ENCODE results near the gene GPX4. TPM values are rescaled to one million over a fixed set of nuclear protein-coding genes. Genes with fewer than 3 reads are reported as not detected.

Gene GPX4
- total RNA-seq, 1 donor from 2014 or later: 169 TPM

- no peak for DNase-seq (ENCODE audit: low spot score)
Measured at GRCh38 chr19:1068009-1069001, 35.5 kb upstream of the GPX4 start.

DNA sequence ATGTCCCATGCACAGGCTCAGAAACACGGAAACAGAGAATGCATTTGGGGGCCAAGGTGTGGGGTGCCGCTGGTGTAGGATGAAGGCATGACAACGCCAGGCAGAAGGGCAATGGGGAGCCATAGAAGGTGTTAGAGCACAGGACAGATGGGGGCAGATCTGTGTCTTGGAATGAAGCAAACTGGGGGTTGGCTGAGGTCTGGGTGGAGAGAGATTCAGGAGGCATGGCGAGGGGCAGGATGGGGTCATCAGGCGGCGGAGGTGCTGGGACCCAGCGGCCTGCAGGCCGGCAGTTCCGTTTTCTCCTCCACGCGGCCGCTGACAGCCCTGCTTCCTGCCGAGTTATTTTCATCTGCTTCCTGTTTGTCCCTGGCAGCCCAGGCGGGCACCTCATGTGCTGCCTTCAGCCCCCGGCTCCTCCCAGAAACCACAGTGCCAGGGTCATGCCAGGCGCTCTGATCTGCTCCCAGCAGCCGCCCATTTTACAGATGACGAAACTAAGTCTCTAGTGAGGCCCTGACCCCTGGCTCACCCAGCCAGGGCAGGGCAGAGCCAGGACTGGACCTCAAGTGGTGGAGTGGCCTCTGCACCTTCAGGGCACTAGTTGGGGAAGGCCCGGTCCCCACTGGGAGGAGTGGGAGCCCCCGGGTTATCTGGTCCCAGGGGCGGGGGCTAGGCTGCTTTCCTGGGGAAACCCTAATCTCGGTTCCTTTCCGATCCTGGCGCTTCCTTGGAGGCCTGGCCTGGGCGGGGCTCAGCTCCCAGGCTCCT lies 34.6 kb upstream of the GPX4 start:
- DNase-seq (ENCODE audit: low spot score): peak; percentile 43

GRCh38 chr19:1070576-1070930 lies 33.2 kb upstream of the GPX4 start:
- no peak for DNase-seq (ENCODE audit: low spot score)

- DNase-seq (ENCODE audit: low spot score): no peak
Measured at GRCh38 chr19:1070931-1071791, 32.6 kb upstream of the GPX4 start.

DNA sequence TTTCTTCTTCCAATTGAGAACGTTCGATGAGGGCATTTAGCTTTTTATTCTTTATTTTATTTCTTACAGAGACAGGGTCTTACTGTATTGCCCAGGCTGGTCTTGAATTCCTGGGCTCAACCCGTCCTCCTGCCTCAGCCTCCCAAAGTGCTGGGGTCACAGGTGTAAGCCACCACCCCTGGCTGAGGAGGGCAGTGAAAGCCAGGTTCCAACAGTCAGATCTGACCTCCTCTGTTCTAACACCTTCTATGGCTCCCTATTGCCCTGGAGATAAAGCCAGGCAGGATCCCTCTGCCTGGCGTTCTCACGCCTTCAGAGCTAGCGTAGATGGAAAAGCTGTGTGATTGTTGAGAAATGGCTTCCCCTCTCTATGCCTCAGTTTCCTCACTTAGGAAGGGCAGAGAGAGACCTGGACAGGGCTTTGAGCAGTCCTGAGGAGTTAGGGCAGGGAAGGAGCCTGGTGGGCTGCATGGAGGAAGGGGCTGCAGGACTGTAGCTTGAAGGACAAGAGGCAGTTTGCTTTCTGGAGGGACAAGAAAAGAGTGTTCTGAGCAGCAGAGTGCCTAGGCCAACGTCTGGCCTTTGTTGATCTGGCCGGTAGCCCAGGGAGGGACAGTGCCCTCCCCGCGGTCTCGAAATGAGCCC lies 31.3 kb upstream of the GPX4 start:
- no peak for DNase-seq (ENCODE audit: low spot score)

GRCh38 chr19:1073063-1073955 lies 30.5 kb upstream of the GPX4 start:
- no peak for DNase-seq (ENCODE audit: low spot score)

- DNase-seq (ENCODE audit: low spot score): no peak
Measured at GRCh38 chr19:1073956-1074517, 29.8 kb upstream of the GPX4 start.

DNA sequence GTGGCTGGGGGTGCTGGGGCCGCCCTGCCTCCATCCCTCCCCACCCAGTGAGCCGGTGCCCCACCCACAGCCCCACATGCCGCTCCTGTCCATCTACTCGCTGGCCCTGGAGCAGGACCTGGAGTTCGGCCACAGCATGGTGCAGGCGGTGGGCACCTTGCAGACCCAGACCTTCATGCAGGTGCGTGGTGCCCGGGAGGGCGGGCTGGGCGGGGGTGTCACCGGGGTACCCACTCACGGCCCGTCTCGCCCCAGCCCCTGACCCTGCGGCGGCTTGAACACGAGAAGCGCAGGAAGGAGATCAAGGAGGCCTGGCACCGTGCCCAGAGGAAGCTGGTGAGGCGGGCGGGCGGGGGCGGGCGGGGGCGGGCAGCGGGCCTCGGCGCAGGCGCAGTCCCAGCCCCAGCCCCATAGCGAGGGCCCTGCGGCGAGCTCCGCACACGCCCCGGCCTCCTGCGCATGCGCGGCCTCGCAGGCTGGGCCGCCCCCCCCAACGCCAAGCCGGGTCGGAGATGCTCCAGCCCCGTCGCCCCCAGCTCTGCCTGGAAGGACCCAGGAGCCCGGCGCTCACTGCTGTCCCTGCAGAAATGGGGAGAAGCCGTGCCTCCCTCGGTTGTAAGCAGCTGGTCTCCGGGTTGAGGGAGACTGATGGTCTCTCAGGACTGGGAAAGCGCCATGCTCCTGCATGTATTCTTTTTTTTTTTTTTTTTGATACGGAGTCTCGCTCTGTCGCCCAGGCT lies 29.1 kb upstream of the GPX4 start:
- DNase-seq (ENCODE audit: low spot score): no peak

DNA sequence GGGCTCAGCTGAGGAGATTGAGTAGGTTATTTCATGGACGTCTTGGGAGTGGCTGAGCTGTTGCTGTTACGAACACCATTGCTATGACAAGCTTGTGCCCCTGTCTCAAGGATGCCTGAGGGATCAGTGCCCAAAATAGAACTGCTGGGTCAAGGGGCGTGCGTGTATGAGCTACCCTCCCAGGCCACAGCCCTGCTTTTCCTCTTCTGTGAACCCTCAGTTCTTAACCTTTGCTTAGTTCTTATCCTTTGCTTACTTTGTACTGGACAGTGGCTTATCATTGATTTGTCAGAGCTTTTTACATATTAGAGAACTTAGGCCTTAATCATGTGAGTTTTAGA lies 27.8 kb upstream of the GPX4 start:
- DNase-seq (ENCODE audit: low spot score): no peak

GRCh38 chr19:1076951-1077350 lies 26.8 kb upstream of the GPX4 start:
- DNase-seq (ENCODE audit: low spot score): no peak

DNA sequence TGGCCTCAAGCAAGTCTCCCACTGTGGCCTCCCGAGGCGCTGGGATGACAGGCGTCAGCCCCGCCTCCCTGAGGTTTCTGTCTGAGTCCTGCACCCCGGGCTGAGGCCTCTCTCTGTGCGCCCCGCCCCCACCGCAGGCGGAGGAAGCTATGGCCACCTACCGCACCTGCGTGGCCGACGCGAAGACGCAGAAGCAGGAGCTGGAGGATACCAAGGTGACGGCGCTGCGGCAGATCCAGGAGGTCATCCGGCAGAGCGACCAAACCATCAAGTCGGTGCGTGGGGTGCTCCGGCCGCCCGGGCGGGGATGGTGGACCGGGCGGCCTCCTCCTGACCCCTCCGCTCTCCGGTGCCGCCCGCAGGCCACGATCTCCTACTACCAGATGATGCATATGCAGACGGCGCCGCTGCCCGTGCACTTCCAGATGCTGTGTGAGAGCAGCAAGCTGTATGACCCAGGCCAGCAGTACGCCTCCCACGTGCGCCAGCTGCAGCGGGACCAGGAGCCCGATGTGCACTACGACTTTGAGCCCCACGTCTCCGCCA lies 24.2 kb upstream of the GPX4 start:
- no peak for DNase-seq (ENCODE audit: low spot score)

GRCh38 chr19:1080360-1081161 lies 23.2 kb upstream of the GPX4 start:
- no peak for DNase-seq (ENCODE audit: low spot score)

- DNase-seq (ENCODE audit: low spot score): no peak
Measured at GRCh38 chr19:1081301-1082164, 22.3 kb upstream of the GPX4 start.

DNA sequence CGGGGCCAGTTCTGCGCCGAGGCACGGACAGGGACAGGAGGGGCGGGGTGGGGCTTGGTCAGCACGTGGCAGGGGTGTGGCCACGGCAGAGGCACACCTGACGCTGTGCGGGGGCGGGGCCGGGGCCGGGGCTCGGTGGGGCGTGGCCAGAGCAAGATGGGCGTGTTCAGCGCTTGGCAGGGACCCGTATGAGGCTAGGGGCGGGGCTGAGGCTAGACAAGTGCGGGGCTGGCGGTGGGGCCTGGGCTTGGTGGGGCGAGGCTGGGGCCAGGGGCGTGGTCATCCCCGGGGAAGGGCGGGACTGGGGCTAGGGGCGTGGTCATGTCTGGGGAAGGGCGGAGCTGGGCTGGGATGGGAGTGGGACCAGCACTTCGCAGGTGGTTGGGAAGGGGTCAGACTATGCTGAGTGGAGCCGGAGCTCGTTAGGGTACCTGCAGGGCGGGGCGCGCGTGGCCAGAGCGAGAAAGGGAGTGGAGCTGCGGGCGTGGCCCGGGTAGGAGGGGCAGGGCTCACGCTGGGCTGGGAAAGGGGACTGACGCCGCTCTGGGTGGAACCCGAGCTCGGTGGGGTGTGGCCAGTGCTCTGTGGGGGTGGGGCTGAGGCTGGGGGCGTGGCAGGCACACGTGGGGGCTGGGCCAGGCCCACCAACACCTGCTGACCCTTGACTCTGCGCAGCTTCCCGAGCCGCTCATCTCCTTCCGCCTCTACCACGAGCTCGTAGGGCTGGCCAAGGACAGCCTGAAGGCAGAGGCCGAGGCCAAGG lies 21.4 kb upstream of the GPX4 start:
- no peak for DNase-seq (ENCODE audit: low spot score)

DNA sequence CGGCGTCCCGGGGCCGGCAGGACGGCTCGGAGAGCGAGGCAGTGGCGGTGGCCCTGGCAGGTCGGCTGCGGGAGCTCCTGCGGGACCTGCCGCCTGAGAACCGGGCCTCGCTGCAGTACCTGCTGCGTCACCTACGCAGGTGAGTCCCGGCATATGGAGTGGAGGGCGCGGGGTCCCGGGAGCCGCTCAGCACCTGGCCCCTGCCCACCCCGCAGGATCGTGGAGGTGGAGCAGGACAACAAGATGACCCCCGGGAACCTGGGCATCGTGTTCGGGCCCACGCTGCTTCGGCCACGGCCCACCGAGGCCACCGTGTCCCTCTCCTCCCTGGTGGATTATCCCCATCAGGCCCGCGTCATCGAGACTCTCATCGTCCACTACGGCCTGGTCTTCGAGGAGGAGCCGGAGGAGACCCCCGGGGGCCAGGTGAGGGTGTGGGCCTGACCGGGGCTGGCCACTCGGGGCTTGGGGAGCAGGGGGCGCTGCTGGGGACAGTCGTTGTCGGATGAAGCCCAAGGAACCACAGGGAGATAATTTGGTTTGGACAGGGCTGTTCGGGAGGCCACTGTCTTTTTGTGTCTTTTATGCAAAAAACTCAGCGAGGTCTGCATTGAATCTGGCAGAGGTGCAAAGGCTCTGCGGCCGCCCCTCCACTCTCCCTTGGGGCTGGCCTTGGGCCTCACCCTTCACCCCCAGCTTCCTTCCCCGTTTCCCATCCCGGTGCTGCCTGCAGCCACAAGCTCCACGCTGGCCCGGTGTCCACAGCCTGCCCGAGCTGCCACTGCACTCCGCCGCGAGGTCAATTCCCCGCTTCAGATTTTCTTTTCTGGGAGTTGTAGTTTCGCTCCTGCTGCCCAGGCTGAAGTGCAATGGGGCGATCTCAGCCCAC lies 20.6 kb upstream of the GPX4 start:
- no peak for DNase-seq (ENCODE audit: low spot score)
